Omental fat pad (tissue), 4 donors: ENCODE measurements around the gene ARHGAP26. TPM values are rescaled to one million over a fixed set of nuclear protein-coding genes. Genes with fewer than 3 reads are reported as not detected.

Experiments used
- ATAC-seq: fragments of 150-250 bp; one replicate; pipeline ENCODE4 v1.9.1; 2016; ENCODE audit warnings: mild to moderate bottlenecking, moderate library complexity; ENCODE audit not compliant: low FRiP score
- DNase-seq: peaks from one replicate; pipeline ENCODE4 v3.0.0-alpha.2; 2019; ENCODE audit warnings: low spot score
- CTCF ChIP-seq, 3 donors: fragments of 450-650 bp; IDR thresholded peaks; one replicate each; pipeline ENCODE4 v1.5.1; 2016 to 2017; ENCODE audit warnings: antibody characterized with exemption in 3 of 3, mild to moderate bottlenecking in 3 of 3, moderate library complexity in 2 of 3
- total RNA-seq, 4 donors: library from RNA; depleted of rRNA; stranded (reverse); fragments of >200 nt; gene quantifications; one replicate each; pipeline ENCODE4 v1.1.0, GENCODE V29; 2016

The ARHGAP26 gene
- total RNA-seq, 4 donors from 2014 or later: 40.4 to 134 (median 63.6) TPM

DNA sequence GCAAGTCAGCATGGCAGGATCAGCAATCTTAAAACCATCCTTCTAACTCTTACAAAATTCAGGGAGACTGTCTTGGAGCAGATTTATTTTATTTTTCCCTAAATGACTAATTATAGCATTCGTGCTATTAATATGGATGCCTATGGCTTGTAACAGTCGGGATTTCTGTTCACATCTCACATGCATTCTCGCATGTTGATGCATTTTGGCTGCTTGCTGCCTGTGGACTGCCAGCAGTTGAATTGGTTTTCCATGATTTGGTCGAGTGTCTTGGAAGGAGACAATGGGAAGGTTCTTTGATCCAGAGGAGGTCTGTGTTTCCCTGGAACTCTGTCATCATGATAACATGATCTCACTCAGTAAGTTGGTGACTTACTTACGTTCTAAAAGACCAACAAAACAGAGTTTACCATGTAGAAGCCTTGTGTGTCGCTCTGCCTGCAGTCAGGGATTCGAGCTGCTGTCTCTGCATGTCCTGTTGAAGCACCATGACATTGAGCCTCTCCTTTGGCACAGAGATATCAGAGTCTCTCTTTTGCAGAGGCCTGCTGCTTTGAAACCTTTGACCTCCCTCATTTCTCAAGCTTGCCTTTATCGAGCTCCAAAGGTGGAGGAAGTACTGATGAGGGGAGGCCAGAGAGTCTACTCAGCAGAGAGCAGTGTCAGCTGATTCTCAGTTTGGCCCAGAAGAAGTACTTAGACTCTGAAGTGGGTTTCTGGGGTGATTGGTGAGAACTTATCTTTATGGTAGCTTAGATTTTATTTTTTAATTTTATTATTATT lies 82.4 kb downstream of the ARHGAP26 start:
- no peak for TF ChIP-seq CTCF (IDR thresholded peaks at IDR 0.05)
- DNase-seq: no peak
- ATAC-seq: no peak

- DNase-seq: no peak
- TF ChIP-seq CTCF (IDR thresholded peaks at IDR 0.05): no peak
- no peak for ATAC-seq
Measured at GRCh38 chr5:142853682-142854081, 83.5 kb downstream of the ARHGAP26 start.

GRCh38 chr5:142856269-142856782 lies 86.1 kb downstream of the ARHGAP26 start:
- TF ChIP-seq CTCF (IDR thresholded peaks at IDR 0.05): no peak
- no peak for ATAC-seq
- no peak for DNase-seq

DNA sequence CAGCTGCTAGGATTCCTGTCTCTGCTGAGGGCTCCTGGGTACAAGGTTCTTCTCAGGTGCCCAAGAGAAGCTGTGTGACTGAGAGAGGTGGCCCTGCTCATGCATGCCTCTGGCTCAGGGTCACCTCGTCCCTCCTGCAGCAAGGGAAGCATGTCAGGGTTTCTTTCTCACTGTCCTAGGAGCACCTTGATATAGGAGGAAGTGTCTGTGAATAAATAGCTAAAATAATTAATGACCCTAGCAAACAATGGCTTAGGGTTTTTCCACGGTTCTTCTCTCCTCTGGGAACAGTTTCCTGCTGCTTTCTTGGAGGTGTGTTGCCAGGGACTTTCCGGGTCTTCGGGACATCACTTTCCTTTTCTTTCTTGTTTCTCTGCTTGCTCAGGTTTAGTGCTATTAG lies 87.2 kb downstream of the ARHGAP26 start:
- TF ChIP-seq CTCF (IDR thresholded peaks at IDR 0.05): no peak
- ATAC-seq (no peak), DNase-seq (no peak)

DNA sequence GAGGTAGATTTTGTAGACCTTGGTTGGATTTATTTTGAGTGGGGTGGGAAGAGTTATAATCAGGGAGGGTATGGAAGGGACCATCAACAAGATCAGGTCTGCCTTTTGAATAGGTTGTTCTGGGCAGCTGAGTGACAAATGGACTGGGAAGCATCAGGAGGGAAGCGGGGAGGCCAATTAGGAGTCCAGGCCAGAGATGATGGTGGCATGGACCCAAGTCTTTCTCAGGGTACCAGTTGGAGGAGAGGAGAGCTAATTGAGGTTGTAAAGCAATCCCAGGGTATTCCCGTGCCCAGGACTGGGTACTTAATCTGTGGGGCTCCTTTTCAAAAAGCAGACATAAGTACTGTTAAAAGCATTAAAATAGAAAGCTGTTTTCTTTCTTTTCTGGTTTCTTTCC lies 88.9 kb downstream of the ARHGAP26 start:
- DNase-seq: no peak
- no peak for ATAC-seq
- no peak for TF ChIP-seq CTCF (IDR thresholded peaks at IDR 0.05)

GRCh38 chr5:142860270-142860669 lies 90.1 kb downstream of the ARHGAP26 start:
- no peak for TF ChIP-seq CTCF (IDR thresholded peaks at IDR 0.05)
- DNase-seq: no peak
- no peak for ATAC-seq

GRCh38 chr5:142861011-142861410 lies 90.8 kb downstream of the ARHGAP26 start:
- DNase-seq (no peak), ATAC-seq (no peak)
- no peak for TF ChIP-seq CTCF (IDR thresholded peaks at IDR 0.05)
